ENCODE measurements around the gene TCN1.

- TF ChIP-seq POLR2AphosphoS5 (IDR thresholded peaks at IDR 0.05; ENCODE audit: low read depth, low read length) (no peak), REST (IDR thresholded peaks at IDR 0.05; ENCODE audit: insufficient read depth in 1 of 2, low read depth in 2 of 2, low read length in 2 of 2) (no peak), FOXP2 (optimal IDR thresholded peaks at IDR 0.05; ENCODE audit: borderline replicate concordance, extremely low read depth, extremely low read length, insufficient read depth) (no peak)
Observed at GRCh38 chr11:59815754-59816153, 50.5 kb downstream of the TCN1 start.
